HG03025 (cell line): ENCODE measurements around the gene WDR20.
"Not testable (repeated sequence)": the region's sequence is repeated elsewhere in the genome, so short reads cannot be mapped to it uniquely, and the experiment has no call there.

Source experiments
- ATAC-seq: cut with Tn5 transposase; IDR thresholded peaks from one replicate; pipeline ENCODE4 v1.9.1; 2021; ENCODE audit warnings: mild to moderate bottlenecking, moderate library complexity; ENCODE audit not compliant: unreplicated experiment, low FRiP score

The WDR20 gene

GRCh38 chr14:102231476-102232347 lies 92.0 kb downstream of the WDR20 start:
- no peak for ATAC-seq

- ATAC-seq: no peak
These were observed 92.6 kb downstream of the WDR20 start for GRCh38 chr14:102232348-102232625.

GRCh38 chr14:102233081-102233480 lies 93.4 kb downstream of the WDR20 start:
- ATAC-seq: no peak

GRCh38 chr14:102234331-102235264 lies 94.9 kb downstream of the WDR20 start:
- ATAC-seq: no peak

GRCh38 chr14:102235275-102235897 lies 95.7 kb downstream of the WDR20 start:
- no peak for ATAC-seq

GRCh38 chr14:102236026-102236425 lies 96.3 kb downstream of the WDR20 start:
- no peak for ATAC-seq

GRCh38 chr14:102238131-102238530 lies 98.4 kb downstream of the WDR20 start:
- no peak for ATAC-seq

- ATAC-seq: no peak
These were observed 99.1 kb downstream of the WDR20 start for GRCh38 chr14:102238766-102239165.

- ATAC-seq: no peak
These were observed 99.5 kb downstream of the WDR20 start for GRCh38 chr14:102239231-102239630.

GRCh38 chr14:102240481-102240880 lies 100.8 kb downstream of the WDR20 start:
- ATAC-seq: not testable (repeated sequence)

GRCh38 chr14:102241147-102241546 lies 101.5 kb downstream of the WDR20 start:
- no peak for ATAC-seq

- ATAC-seq: not testable (repeated sequence)
These were observed 104.1 kb downstream of the WDR20 start for GRCh38 chr14:102243795-102244194.

GRCh38 chr14:102246071-102246470 lies 106.4 kb downstream of the WDR20 start:
- no peak for ATAC-seq

GRCh38 chr14:102248121-102248520 lies 108.4 kb downstream of the WDR20 start:
- ATAC-seq: no peak

GRCh38 chr14:102249041-102249440 lies 109.3 kb downstream of the WDR20 start:
- ATAC-seq: no peak

- no peak for ATAC-seq
These were observed 110.3 kb downstream of the WDR20 start for GRCh38 chr14:102249981-102250380.

- no peak for ATAC-seq
These were observed 110.9 kb downstream of the WDR20 start for GRCh38 chr14:102250636-102251035.

GRCh38 chr14:102251161-102251560 lies 111.5 kb downstream of the WDR20 start:
- ATAC-seq: no peak

GRCh38 chr14:102252834-102253801 lies 113.4 kb downstream of the WDR20 start:
- no peak for ATAC-seq
